ENCODE data around the gene GAK.

GRCh38 chr4:917992-918391 is 14.1 kb downstream of the GAK start:
- TF ChIP-seq CTCF (IDR thresholded peaks at IDR 0.05) (no peak), POLR2AphosphoS5 (IDR thresholded peaks at IDR 0.05; ENCODE audit: insufficient read depth in 1 of 2, low read depth in 1 of 2) (no peak), POLR2A (IDR thresholded peaks at IDR 0.05) (no peak)

All from vagina (tissue), 2 donors.